AG04449 (cell line): ENCODE measurements around the gene CHPF.

ENCODE experiments used
- CTCF ChIA-PET: fragments of 350-600 bp; formaldehyde crosslinking; extraction: SDS; loops from one replicate; lab custom pipeline; 2021; ENCODE audit warnings: antibody characterized with exemption; lab: Yijun Ruan, JAX
- POLR2A ChIA-PET: fragments of 400-600, 350-600 bp; formaldehyde crosslinking; extraction: SDS; loops from one replicate; lab custom pipeline; 2020; ENCODE audit warnings: antibody characterized with exemption, inconsistent platforms; lab: Yijun Ruan, JAX
- DNase-seq: peaks from one replicate; pipeline ENCODE4 v3.0.0-alpha.2; 2010; ENCODE audit warnings: low read depth, low spot score
- H3K4me3 ChIP-seq: 2 replicates; pipeline ENCODE4 v1.5.1; 2011; ENCODE audit warnings: low read depth, mild to moderate bottlenecking, control low read depth, low read length
- CTCF ChIP-seq: IDR thresholded peaks from one replicate; pipeline ENCODE4 v1.5.1; 2011; ENCODE audit warnings: mild to moderate bottlenecking, moderate library complexity, low read length, control low read depth, inconsistent platforms; ENCODE audit not compliant: insufficient read depth; ENCODE audit errors: missing control alignments

CHPF gene

GRCh38 chr2:219572237-219573001 lies 28.8 kb upstream of the CHPF start, which contains the start of gene INHA:
INHA (plus strand) TSS chr2:219572310; CDS start chr2:219572375, 65 bp downstream.
- no peak for DNase-seq
- H3K4me3 ChIP-seq = peak within 1 kb of the TSS; percentile 72
- ChIA-PET POLR2A (interaction anchor here (1.4 to 2.2 kb wide), 5 partner anchors 10 to 70 kb away, joined by 5 to 13 read pairs (median 8); partner anchors contain the start of genes CHPF, STK11IP and TMEM198), CTCF (interaction anchor here (2.2 to 4.0 kb wide), 2 partner anchors 11 to 118 kb away, joined by 14 to 46 read pairs; no protein-coding TSS in a partner anchor)
- TF ChIP-seq CTCF = no peak

GRCh38 chr2:219571311-219572236 lies 28.0 kb upstream of the CHPF start, which contains the start of gene OBSL1:
OBSL1 (minus strand) TSS chr2:219571539; CDS start chr2:219571232, 307 bp downstream.
- TF ChIP-seq CTCF = no peak
- H3K4me3 ChIP-seq = peak within 1 kb of the TSS; percentile 72
- CTCF ChIA-PET = interaction anchor here (1.0 to 4.0 kb wide), 6 partner anchors 11 to 180 kb away, joined by 3 to 46 read pairs (median 6); no protein-coding TSS in a partner anchor
- peak; percentile 24 for DNase-seq
- POLR2A ChIA-PET = interaction anchor here (0.8 to 2.2 kb wide), 10 partner anchors 9 to 117 kb away, joined by 3 to 13 read pairs (median 6); partner anchors contain the start of genes CHPF, STK11IP and TMEM198

- H3K4me3 ChIP-seq = peak overlapping the region; percentile 72
- TF ChIP-seq CTCF = no peak
- no peak for DNase-seq
- CTCF ChIA-PET = interaction anchor here (1.0 to 4.0 kb wide), 6 partner anchors 10 to 180 kb away, joined by 3 to 46 read pairs (median 6); no protein-coding TSS in a partner anchor
- POLR2A ChIA-PET = interaction anchor here (1.0 to 2.2 kb wide), 8 partner anchors 8 to 118 kb away, joined by 3 to 13 read pairs (median 6); partner anchors contain the start of gene STK11IP
Observed at GRCh38 chr2:219570924-219571310, 27.3 kb upstream of the CHPF start.

DNA sequence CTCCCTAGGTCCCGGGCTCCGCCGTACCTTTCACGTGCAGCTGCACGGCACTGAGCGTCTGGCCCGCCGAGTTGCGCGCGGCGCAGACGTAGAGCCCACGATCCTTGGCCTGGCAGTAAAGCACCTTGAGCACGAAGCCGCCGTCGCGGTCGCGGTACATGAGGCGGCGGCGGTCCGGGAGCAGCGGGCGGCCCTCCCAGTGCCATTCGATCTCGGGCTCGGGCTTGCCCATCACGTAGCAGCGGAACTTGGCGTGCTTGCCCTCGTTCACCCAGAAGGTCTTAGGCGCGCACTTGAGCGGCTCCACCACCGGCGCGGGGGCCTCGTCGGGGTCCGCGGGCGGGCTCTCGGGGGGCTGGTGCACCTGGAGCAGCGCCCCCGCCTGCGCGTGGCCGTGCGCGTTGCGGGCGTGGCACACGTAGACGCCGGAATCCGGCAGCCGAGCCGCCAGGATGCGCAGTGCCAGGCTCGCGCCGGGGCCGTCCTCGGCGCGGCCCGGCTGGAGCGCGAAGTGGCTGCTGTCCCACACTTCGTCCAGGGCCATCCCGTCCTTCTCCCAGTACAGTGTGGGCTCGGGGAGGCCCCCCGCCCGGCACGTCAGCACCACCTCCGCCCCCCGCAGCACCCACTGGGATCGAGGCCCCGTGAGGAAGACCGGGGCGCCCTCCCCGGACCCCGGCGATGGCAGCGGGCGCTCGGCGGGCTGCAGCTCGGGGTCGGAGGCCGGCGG lies 26.8 kb upstream of the CHPF start:
- no peak for DNase-seq
- ChIA-PET CTCF (interaction anchor here (1.0 to 4.0 kb wide), 5 partner anchors 9 to 168 kb away, joined by 3 to 46 read pairs (median 8); no protein-coding TSS in a partner anchor), POLR2A (interaction anchor here (1.0 to 2.2 kb wide), 8 partner anchors 8 to 118 kb away, joined by 3 to 13 read pairs (median 6); partner anchors contain the start of gene STK11IP)
- peak overlapping the region; percentile 72 for H3K4me3 ChIP-seq
- no peak for TF ChIP-seq CTCF

GRCh38 chr2:219569635-219570034 lies 26.0 kb upstream of the CHPF start:
- H3K4me3 ChIP-seq = peak overlapping the region; percentile 72
- POLR2A ChIA-PET = no interaction called here
- CTCF ChIA-PET = interaction anchor here (4.0 kb wide), 1 partner anchor 9 kb away, joined by 46 read pairs; no protein-coding TSS in a partner anchor
- TF ChIP-seq CTCF = no peak
- no peak for DNase-seq
